Esophagus squamous epithelium (tissue), 4 donors: Measurements from ENCODE around the gene PRSS27.

Source experiments
- POLR2A ChIP-seq, 4 donors: fragments of 450-650 bp; IDR thresholded peaks; one replicate each; pipeline ENCODE4 v1.6.1; 2017; ENCODE audit warnings: antibody characterized with exemption in 4 of 4, mild to moderate bottlenecking in 4 of 4, moderate library complexity in 3 of 4
- TF ChIP-seq, protein P1 (sequence below), 6 experiments: fragments of 450-650 bp in 4 of 6; fragments of 200-600 bp in 2 of 6; sonication (generic) in 2 of 6; IDR thresholded peaks; one replicate each; pipeline ENCODE4 v1.5.1; 2016 to 2019; ENCODE audit warnings: antibody characterized with exemption in 6 of 6, mild to moderate bottlenecking in 4 of 6, moderate library complexity in 4 of 6

DNA sequence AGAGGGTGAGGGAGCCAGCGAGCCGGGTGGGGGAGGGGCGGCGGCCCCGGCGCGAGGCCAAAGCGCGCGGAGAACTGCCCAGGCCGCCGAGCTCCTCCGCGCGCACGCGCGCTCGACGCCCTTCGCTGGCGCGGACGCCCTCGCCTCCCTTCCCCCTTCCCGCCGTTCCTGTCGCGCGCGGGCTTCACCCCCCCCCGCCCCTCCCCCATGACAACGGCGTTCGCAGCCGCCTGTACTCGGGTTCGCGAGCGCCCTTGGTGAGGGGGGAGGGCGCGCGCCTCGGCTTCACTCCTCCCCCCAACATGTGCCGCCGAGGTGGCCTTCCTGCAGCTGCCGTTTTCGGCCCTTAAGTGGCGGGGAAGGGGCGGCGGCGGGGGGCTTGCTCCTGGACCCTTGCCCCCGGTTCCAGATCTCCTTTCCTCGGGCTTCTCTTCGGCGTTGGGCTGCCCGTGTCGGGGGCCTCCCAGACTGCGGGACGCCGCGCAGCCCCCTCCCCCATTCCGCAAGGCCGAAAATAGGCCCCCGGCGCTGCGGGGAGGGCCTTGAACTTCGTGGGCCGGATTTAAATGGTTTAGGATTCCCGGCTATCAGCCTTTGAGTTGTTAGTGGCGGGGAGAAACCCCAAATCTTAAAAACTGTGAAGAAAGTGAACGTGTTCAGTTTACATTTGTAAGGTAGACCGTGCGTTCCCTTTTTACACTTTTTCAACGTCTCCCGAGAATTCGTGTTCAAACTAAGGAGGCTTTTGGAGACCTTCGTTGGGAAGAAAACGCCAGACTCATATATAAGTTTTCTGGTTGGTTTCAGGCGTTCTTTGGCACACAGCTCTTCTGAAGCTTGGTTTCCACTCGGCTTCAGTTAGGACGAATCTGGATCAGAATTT, 33.1 kb upstream of the PRSS27 start:
- TF ChIP-seq, protein P1, sequence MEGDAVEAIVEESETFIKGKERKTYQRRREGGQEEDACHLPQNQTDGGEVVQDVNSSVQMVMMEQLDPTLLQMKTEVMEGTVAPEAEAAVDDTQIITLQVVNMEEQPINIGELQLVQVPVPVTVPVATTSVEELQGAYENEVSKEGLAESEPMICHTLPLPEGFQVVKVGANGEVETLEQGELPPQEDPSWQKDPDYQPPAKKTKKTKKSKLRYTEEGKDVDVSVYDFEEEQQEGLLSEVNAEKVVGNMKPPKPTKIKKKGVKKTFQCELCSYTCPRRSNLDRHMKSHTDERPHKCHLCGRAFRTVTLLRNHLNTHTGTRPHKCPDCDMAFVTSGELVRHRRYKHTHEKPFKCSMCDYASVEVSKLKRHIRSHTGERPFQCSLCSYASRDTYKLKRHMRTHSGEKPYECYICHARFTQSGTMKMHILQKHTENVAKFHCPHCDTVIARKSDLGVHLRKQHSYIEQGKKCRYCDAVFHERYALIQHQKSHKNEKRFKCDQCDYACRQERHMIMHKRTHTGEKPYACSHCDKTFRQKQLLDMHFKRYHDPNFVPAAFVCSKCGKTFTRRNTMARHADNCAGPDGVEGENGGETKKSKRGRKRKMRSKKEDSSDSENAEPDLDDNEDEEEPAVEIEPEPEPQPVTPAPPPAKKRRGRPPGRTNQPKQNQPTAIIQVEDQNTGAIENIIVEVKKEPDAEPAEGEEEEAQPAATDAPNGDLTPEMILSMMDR (IDR thresholded peaks at IDR 0.05): no peak
- TF ChIP-seq POLR2A (IDR thresholded peaks at IDR 0.05): no peak
